ELF-1 (cell line): Measurements from ENCODE around the gene NEDD8.

Experiments used
- DNase-seq: peaks from one replicate; pipeline ENCODE4 v3.0.0-alpha.2; 2016; ENCODE audit warnings: low read depth, low spot score

The NEDD8 gene

DNA sequence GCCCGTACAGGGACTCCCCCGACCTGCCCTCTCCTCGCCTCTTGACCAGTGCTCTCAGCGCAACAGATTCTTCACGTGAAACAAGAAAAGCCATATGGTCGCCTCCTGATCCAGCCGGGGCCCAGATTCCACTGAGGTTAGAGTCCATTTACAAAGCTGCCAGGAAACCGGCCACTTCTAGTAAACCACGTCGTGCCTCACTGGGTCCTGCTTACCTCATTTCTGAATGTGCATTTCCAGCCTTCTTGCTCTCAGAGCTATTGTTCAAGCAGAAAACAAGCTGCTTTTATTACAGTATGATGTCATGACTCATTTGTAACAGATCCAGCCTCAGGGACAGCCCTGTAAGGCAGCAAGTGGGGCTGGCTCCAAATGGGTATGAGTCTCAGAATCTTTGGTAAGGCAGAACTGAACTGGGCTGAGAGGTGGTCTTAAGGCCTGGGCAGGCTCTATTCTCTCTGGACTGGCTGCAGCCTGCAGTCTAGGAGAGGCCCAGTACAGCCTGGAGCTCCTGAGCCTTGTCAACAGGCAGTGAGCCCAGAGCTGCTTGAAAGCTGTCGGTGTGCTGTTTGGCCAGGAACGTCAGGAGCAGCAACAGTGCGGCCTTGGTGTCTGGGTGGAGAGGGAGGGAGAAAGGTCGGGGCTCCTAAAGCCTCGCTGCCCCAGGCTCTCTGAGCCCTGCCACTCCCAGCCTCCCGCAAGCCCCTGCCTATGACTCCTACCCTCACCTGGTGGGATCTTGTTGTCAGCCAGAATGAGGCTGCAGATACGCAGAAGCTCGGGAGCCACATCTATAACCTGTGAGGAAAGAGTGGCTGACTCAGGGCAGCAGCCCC lies 52.0 kb downstream of the NEDD8 start:
- DNase-seq, result no peak

- no peak for DNase-seq
Measured at GRCh38 chr14:24179294-24179960, 52.7 kb downstream of the NEDD8 start.

DNA sequence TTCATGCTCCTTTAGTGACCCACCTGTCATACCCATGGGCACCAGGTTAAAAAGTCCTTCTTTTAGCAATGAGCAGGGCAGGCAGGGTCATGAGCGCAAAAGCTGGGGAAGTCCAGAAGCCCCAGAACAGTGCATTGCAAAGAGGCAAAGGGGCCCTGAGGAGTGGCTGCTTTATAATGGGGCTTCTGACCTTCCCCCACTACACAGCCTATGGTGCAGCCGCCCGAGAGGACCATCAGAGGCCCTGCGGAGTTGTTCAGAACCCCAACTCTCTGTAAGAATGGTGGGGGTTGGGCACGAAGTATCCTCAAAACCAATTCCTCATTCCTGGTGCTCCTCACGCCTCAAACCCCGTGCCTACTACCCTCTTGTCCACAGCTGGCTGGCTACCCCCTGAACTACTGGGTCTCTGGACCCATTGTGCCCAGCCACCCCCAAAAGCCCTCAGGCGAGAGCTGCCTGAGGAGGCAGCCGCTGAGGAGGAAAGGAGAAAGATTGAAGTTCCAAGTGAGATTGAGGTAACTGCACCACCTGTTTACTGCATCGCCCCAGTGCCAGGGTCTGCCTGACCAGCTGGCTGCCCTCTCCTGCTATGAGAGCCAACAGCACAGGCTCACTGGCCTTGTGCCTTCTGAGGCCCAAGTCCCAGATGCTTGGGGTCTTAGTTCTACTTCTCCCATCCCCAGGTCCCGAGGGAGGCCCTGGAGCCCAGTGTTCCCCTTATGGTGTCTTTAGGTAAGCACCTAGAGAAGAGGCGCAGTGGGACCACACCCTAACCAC lies 53.6 kb downstream of the NEDD8 start:
- no peak for DNase-seq

GRCh38 chr14:24177891-24178290 lies 54.3 kb downstream of the NEDD8 start:
- no peak for DNase-seq

DNA sequence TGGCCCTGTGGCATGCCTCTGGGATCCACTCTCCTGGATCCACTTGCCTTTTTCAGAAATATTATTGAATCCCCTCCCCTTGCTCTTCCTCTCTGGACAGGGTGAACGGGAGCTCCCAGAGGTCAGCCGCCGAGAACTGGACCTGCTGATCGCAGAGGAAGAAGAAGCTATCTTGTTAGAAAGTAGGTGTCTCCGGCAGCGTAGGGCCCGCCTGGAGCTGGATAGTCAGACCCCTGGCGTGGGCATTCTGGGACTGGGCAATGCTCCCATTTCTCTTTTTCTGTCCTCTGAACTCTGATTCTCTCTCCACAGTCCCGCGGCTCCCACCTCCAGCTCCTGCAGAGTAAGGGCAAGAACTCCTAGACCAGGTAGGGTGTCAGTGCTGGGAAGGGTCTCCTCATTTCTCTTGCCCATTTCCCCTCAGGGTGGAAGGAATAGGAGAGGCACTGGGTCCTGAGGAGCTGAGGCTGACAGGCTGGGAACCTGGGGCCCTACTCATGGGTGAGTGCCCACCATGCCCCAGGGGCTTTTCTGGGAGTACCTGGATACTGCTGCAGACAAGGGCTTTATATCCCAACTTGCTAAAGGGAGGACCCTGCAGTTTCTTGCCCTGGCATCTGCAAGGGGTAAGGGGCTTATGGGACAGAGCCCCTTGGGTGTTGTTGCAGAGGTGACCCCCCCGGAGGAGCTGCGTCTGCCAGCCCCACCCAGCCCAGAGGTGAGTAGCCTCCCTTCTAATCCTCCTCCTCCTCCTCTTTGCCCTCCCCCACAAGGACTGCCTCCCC lies 54.9 kb downstream of the NEDD8 start:
- DNase-seq, result no peak

DNA sequence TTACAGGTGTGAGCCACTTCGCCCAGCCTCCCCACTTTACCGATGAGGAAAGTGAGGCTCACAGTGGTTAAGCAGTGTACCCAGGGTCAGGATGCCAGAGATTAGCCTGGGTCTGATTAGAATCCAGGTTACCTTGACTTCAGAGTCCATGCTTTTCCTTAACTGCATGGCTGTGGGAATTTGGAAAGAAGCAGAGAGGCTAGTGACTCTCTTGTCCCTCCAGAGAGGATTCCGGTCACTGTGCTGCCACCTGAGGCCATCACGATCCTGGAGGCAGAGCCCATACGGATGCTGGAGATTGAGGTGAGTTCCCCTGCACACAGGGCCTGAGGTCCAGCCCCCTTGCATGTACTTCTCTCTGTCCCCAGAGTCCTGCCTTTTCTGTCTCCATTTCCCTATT lies 55.6 kb downstream of the NEDD8 start:
- DNase-seq, result no peak

GRCh38 chr14:24172871-24173281 lies 59.3 kb downstream of the NEDD8 start:
- no peak for DNase-seq

DNA sequence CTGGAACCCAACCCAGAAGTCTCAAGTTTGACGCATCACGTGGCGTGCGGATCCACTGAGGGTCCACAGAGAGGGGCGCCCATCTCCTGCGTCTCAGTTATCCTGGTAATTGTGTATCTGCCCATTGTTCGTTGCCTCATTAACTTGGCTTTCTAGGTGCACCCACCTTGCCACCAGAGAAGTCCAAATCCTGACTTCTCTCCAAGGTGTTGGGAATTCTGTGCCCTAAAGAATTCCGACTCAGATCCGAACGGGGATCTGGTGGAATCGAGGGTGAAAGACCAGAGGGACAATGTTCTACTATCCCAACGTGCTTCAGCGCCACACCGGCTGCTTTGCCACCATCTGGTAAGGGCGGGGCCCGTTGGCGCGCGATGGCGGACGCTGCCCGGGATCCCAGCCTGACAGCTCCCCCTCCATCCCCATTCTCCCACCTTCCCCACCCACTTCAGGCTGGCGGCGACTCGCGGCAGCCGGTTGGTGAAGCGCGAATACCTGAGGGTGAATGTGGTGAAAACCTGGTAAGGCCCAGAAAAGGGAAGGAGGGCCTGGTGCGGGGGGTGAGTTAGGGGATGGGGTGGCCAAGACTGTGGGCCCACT lies 59.8 kb downstream of the NEDD8 start:
- DNase-seq, result peak; percentile 27

DNA sequence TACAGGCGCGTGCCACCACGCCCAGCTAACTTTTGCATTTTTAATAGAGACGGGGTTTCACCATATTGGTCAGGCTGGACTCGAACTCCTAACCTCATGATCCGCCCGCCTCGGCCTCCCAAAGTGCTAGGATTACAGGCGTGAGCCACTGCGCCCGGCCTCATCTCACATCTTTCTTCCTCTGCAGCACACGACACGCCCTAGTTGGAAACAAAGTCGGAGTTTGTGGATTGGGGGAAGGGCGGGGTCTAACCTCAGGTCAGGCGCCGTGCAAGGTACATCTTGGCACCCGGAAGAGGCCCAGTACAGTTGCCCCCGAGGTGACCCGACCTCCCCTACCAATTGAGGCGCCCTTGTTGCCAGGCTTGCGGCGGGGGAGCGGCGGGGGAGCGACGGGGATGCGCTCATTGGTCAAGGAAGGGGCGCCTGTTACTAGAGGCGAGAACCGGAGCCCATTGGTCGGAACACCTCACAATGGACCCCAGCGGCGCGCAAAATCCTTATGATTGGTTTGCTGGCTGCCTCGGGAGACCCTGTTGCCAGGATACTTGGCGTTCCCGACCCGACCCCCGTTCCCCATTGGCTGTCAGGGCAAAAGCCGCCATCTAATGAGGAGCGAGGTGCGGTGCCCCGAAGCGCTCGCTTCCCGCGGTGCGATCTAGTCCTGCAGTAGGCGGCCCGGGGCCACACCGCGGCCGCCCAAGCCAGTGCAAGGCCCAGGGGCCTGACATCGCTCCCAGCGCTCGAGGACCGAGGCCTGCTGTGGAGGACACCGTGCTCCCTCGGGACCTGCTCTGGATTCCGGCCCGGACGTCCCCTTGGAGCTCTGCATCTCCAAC lies 60.5 kb downstream of the NEDD8 start, which contains the start of gene REC8:
Gene REC8 (plus strand): TSS at position 659 of the 839 bp plus-strand sequence. CDS start 473 bp downstream, outside the sequence.
- DNase-seq, result peak; percentile 99

DNA sequence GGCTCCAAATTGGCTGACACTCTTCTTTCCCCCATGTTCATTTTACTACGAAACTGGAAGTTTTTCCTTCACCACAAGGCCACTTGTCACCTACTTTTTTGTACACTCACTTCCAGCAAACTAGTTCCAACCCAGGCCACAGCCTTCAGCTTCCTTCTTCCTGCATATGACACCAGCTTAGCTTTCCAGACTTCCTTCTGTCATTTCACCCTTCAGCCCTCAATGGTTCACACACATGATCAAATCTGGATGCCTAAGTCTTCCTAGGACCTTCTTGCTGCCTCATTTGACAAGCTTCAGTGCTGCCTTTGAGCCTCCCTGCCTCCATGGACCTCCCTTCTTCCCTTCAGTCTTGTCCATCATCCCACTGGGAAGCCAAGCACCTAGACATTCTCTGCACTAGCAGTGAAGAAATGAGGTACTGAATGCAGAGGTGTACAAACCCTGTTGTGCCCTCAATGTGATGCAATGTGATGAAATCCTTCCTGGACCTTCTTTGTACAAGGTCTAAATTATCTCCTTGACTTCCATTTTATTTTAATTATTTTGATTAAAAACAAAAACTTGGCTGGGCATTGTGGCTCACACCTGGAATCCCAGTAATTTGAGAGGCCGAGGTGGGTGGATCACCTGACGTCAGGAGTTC lies 64.6 kb downstream of the NEDD8 start:
- no peak for DNase-seq
